Stimulated activated CD4-positive, alpha-beta T cell treated with anti-CD3 and anti-CD28 coated beads, Interleukin-4, amount 100 ng/mL, for 24 hours (primary cell): Measurements from ENCODE around the gene TAS1R2.
"Not testable (repeated sequence)": the region's sequence is repeated elsewhere in the genome, so short reads cannot be mapped to it uniquely, and the experiment has no call there.

Source experiments
- DNase-seq: peaks from one replicate; pipeline ENCODE4 v3.0.0-alpha.2; 2020

TAS1R2 gene

GRCh38 chr1:18868354-18868753 lies 8.9 kb upstream of the TAS1R2 start:
- DNase-seq, result no peak

DNA sequence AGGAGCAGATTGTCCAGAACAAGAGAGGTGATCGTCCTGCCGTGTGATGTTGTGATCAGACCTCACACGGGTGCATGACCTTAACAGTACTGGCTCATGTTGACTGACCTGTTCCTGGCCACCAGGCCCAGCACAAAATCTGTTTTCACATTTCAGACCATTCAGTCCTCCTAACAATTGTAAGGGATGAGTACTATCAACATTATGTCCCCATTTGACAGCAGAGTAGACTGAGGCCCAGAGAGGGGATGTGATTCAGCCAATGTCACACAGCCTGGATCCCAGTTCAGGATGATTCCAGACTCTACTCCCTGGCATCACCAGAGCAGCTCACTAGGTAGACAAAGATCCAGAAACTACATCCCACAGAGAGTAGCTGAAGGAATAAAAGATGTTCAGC lies 7.4 kb upstream of the TAS1R2 start:
- DNase-seq, result no peak

DNA sequence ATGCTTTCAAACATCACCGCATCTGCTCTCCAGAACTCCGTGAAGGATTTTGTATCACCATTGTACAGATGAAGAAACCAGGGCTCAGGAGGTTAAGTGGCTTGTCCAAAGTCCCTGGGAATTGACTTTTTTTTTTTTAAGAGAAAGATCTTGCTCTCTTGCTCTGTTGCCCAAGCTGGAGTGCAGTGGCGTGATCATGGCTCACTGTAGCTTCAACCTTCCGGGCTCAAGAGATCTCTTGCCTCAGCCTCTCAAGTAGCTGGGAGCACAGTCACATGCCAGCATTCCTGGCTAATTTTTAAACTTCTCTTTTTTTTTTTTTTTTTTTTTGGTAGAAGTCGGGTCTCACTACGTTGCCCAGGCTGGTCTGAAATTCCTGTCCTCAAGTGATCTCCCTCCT lies 6.9 kb upstream of the TAS1R2 start:
- DNase-seq, result no peak

DNA sequence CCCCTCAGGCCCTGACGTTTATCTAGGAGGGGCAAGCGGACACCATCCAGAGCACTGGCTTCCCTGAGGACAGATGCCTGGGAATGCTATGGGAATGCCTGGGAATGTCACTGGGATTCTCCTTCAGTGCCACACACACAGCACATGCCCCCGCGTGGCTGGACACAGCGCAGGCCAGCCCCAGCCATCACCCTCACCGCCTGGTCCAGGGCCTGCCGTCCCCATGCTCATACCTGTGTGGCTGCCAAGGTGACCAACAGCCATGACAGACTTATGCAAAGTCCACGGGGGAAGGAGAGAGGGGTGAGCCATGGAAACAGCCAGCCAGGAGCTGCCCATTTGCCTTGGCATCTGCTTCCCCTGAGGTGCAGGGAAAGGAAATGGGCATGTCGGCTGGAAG lies 5.7 kb upstream of the TAS1R2 start:
- no peak for DNase-seq

GRCh38 chr1:18861590-18861989 lies 2.1 kb upstream of the TAS1R2 start:
- DNase-seq, result no peak

- DNase-seq, result no peak
Measured at GRCh38 chr1:18861082-18861481, 1.6 kb upstream of the TAS1R2 start.

DNA sequence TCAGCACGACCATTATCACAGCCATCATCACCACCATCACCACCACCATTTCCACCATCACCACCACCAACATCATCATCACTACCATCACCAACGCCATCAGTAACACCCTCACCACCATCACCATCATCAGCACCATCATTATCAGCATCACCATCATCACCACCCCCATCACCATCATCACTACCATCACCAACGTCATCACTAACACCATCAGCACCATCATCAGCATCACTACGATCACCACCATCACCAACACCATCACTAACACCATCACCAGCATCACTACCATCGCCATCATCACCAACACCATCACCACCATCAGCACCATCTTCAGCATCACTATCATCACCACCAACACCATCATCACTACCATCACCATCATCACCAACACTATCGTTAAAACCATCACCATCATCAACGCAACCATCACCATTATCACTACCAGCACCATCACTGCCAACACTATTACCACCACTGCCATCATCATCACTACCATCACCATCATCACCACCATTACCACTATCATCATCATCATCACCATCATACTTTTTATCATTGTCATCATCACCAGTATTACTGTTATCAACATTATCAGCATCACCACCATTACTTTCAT lies 1.3 kb downstream of the TAS1R2 start:
- DNase-seq, result no peak

DNA sequence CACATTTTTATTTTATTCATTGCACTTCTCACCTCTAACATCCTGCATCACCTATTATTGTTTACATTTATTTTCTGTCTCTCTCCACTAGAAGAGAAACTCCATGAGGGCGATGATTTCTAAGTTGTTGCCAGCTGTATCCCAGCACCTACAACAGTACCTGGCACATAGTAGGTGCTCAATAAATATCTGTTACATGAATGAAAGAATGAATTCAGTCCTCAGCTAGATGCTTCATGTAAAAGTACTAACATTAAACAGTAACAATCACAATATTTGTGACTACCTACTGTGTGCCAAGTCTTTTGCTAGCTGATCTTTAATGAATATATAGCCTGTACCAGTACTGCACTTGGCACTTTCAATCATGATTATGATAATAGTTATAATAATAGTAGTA lies 3.0 kb downstream of the TAS1R2 start:
- no peak for DNase-seq

DNA sequence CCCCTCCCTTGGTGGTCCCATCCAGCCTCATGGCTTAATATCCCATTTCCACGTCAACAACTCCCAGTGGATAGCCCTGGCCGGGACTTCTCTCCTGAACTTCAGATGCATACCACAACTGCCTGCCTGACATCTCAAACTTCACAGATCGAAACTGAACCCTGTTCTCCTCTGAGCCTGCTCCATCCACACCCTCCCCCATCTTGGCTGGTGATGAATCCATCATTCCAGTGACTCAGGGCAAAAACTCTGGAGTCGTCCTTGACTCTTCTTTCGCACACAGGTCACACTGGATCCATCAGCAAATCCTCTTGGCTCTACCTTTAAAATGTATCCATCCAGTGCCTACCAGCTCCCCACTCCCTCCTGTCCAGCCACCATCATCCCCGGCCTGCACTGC lies 3.9 kb downstream of the TAS1R2 start:
- DNase-seq, result no peak

GRCh38 chr1:18854331-18855025 lies 5.0 kb downstream of the TAS1R2 start:
- DNase-seq, result no peak

- DNase-seq, result no peak
Measured at GRCh38 chr1:18852501-18852900, 7.0 kb downstream of the TAS1R2 start.

DNA sequence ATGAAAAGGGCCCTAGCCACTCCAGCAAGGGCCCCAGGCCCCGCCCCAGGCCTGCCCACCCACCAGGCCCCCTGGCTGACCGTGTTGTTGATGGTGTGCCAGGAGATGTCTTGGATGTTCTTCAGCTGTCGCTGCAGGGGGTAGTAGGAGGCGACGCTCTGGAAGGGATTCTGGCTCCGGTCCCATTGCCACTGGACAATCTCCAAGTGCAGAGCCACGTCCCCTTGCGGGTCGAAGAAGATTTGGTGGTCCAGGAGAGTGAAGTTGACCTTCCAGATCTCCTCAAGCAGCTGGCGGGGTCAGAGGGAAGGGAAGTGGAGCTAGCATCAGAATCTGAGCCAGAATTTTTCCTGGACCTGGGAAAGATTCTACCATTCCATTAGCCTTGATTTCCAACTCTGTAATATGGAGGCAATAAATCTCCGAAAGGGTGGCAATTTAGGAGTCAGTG lies 10.2 kb downstream of the TAS1R2 start:
- DNase-seq, result no peak

GRCh38 chr1:18847723-18848122 lies 11.7 kb downstream of the TAS1R2 start:
- DNase-seq, result not testable (repeated sequence)

GRCh38 chr1:18840145-18840544 lies 19.3 kb downstream of the TAS1R2 start:
- DNase-seq, result no peak

DNA sequence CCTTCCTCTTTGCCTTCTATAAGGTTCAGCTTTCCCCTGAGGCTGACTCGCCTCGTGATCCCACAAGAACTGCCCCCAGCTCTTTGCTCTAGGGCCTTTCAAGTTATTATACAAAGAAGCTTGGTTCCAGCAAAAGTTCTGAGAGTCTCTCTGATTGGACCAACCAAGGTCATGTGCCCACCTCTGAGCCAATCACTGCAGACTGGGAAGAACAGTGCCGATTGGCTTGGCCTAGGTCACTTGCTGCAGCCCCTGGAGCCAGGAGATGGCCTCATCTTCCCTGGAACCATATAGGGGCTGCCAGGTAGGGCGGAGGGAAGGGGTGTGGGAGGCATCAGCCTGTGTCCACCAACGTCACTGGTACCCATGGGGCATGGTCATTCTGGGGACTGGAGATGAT lies 22.8 kb downstream of the TAS1R2 start:
- DNase-seq, result no peak

- DNase-seq, result not testable (repeated sequence)
Measured at GRCh38 chr1:18832319-18832718, 27.1 kb downstream of the TAS1R2 start.

DNA sequence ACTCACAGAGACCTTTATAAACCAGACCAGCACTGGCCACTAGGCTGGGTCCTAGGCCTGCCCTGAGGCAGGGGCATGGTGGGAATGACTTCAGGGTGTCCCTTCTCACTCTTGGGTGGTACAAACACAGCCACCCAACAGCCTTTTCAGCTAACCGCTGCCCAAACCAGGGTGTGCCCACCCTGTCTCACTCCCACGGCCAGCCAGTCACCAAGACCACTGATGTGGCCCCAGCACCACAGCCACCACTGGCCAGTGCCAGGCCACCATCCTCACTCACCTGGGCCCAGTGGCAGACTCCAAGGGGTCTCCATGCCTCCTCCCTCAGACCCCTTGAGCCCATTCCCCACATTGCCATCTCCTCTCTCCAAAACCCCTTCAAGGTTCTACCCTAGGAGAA lies 27.8 kb downstream of the TAS1R2 start:
- no peak for DNase-seq

DNA sequence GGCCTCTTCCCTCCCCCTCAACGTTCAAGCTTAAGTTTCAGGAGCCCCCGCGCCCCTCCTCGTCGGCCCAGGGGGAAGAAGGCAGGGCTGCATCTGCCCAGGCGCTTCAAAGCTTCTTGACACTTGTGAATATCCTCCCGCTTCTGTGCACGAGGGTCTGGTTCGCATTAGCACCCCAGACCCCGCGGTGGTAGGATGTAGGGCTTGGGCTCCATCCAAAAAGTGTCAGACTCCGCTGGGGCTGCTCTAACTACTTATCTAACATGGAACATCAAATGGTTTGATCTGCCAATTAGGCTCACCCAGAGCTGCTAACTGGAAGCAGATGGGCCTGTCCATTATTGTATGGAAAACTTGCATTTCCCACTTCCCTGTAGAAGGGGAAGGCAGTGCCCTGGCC lies 28.9 kb downstream of the TAS1R2 start:
- DNase-seq, result no peak

GRCh38 chr1:18829671-18830070 lies 29.8 kb downstream of the TAS1R2 start:
- no peak for DNase-seq

DNA sequence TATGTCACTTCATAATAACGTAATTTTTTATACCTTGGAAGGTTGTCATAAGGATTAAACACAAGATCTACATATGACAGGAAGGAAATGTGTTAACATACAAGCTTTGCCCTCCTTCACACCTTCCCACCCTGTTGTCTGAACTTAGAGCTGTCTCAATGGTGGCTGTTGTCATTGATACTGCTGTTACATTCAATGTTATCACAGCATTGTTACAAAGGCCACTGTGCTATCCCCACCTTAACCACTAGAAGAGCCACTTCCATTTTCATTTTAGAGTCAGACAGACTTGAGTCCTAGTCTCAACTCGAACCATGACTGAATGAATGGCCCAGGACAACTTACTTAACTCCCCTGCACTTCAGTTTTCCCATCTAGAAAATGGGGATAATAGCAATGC lies 31.2 kb downstream of the TAS1R2 start:
- no peak for DNase-seq

DNA sequence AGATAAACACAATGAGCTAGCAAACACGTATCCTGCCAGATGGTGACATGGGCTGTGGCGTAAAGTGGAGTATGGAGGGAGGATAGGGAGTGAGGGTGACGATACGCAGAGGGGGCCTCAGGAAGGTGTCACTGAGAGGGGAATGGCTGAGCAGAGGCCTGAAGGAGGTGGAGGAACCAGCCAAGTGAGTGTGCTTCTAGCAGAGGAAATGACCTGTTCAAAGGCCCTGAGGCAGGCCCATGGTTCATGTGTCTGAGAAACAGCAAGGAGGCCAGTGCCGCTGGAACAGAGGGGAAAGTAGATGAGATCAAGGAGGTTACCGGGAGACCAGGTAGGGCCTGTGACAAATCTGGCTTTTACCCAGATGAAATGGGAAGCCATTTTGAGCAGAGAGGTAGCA lies 36.0 kb downstream of the TAS1R2 start:
- no peak for DNase-seq

DNA sequence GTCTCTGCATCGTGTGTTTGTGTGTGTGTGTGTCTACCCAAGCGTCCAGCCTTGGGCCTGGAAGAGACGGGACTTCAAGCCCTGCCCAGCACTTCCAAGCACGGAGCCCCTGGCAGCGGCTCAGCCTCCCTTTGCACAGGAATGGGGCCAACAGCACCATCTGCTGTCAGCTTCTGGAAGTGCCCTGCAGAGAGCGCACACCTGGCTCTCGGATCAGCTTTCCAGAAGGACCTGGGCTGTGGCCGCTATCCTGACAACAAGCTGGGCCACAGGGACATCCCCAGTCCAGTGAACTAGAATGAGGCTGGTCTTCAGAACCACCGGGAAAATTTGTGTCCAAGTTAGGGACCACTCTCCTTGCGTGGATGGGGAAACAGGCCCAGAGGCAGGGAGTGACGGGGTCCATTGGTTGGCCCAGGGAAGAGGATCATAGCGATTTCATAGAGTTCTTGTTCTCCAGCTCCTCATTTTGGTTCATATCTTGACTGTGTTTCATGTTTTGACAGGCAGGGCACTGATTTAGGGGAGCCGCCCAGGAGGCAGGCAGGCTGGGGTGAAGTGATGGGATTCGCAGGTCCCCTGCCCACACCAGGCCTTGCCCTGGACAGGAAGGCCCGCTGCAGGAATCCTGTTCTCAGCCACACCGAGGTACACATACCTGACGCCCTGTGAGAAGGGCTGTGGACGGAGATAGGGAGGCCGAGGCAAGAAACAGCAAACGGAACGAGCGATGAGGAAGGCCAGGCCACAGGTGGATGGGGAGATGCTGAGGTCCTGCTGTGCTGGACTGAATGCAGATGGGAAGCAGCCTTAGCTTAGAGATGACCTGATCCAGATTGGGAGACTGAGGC lies 38.4 kb downstream of the TAS1R2 start:
- peak; percentile 62 for DNase-seq

GRCh38 chr1:18819986-18820790 lies 39.3 kb downstream of the TAS1R2 start:
- no peak for DNase-seq
